ENCODE data around the gene NRG3. TPM values are rescaled to one million over a fixed set of nuclear protein-coding genes. Genes with fewer than 3 reads are reported as not detected.

NRG3 gene
- total RNA-seq, 1 experiment from 2014 or later = not detected

DNA sequence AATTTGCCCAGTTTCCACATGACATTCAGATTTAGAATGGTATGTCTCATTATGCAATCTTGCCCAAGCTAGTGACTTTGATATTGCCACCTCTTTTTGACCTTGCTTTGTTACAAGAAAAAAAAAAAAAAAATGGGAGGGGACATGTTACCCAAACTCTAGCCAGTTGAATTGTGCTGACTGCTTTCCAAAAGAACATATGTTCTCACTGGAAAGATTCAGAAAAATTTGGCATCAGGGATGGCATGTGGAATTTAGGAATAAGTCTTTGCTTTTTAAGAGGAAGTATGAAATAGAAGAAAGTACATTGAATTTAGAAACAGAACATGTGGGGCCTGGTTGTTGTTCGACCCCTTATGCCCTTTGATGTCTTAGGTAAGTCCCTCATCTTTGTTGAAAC, 846.8 kb downstream of the NRG3 start:
- Histone ChIP-seq H3K4me2 (ENCODE audit: low read length) (no peak overlapping the region), H3K4me1 (ENCODE audit: control insufficient read depth in 1 of 2, insufficient read depth in 2 of 2, low read length in 2 of 2) (no peaks in the 10 kb centered on the region), H3K9me2 (ENCODE audit: insufficient read depth) (no peaks in the 10 kb centered on the region), H3K9me3 (ENCODE audit: control insufficient read depth in 1 of 2, insufficient read depth in 1 of 2, low read depth in 1 of 2, low read length in 2 of 2) (peaks cover 0 to 13% of the 10 kb centered on the region in 2 experiments; a peak in 2 of 4 replicates), H4K20me1 (ENCODE audit: insufficient read depth) (no peaks in the 10 kb centered on the region), H3K9ac (ENCODE audit: low read length) (no peak overlapping the region), H3K4me3 (replicated peaks in 1 of 2; ENCODE audit: low read depth in 1 of 2, low read length in 2 of 2) (no peak overlapping the region), H3K27me3 (ENCODE audit: insufficient read depth, low read length) (no peaks in the 10 kb centered on the region), H3K27ac (ENCODE audit: low read depth, low read length) (no peak overlapping the region), H3K36me3 (ENCODE audit: control insufficient read depth in 1 of 2, insufficient read depth in 2 of 2, low read length in 2 of 2) (no peaks in the 10 kb centered on the region), H2AFZ (ENCODE audit: low read depth, low read length, poor library complexity, severe bottlenecking) (no peak overlapping the region), H3K79me2 (ENCODE audit: insufficient read depth, low read length) (no peaks in the 10 kb centered on the region)
- CTCF ChIA-PET = no interaction called here
- intact Hi-C loops (cut with micrococcal nuclease) = no loop called here
- BruUV-seq (replicated peaks) = no TSS peak
- RAD21 ChIA-PET (ENCODE audit: low non-redundant PET in 1 of 2, low total read pairs in 2 of 2, uncharacterized antibody in 2 of 2, unreplicated experiment in 2 of 2) = no interaction called here
- ATAC-seq = no peak
- POLR2A ChIA-PET = no interaction called here
- DNase-seq (ENCODE audit: low read depth, low spot score) = no peak
- TF ChIP-seq, protein P1, sequence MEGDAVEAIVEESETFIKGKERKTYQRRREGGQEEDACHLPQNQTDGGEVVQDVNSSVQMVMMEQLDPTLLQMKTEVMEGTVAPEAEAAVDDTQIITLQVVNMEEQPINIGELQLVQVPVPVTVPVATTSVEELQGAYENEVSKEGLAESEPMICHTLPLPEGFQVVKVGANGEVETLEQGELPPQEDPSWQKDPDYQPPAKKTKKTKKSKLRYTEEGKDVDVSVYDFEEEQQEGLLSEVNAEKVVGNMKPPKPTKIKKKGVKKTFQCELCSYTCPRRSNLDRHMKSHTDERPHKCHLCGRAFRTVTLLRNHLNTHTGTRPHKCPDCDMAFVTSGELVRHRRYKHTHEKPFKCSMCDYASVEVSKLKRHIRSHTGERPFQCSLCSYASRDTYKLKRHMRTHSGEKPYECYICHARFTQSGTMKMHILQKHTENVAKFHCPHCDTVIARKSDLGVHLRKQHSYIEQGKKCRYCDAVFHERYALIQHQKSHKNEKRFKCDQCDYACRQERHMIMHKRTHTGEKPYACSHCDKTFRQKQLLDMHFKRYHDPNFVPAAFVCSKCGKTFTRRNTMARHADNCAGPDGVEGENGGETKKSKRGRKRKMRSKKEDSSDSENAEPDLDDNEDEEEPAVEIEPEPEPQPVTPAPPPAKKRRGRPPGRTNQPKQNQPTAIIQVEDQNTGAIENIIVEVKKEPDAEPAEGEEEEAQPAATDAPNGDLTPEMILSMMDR (IDR thresholded peaks at IDR 0.05 in 2 of 3, conservative IDR thresholded peaks at IDR 0.05 in 1 of 3; ENCODE audit: borderline replicate concordance in 1 of 3, insufficient read depth in 1 of 3, low read depth in 2 of 3, low read length in 2 of 3) = no peak
- TF ChIP-seq CEBPB (IDR thresholded peaks at IDR 0.05; ENCODE audit: low read depth) (no peak), RAD21 (IDR thresholded peaks at IDR 0.05; ENCODE audit: low read depth) (no peak), JUND (IDR thresholded peaks at IDR 0.05) (no peak), SP1 (IDR thresholded peaks at IDR 0.05; ENCODE audit: low read depth) (no peak), EGR1 (IDR thresholded peaks at IDR 0.05; ENCODE audit: low read depth) (no peak), FOSL1 (IDR thresholded peaks at IDR 0.05; ENCODE audit: low read depth) (no peak), ZNF274 (IDR thresholded peaks at IDR 0.05; ENCODE audit: low read depth, low read length) (no peak), POLR2A (IDR thresholded peaks at IDR 0.05; ENCODE audit: borderline replicate concordance, extremely low read depth, insufficient read depth, insufficient read length) (no peak), EZH2phosphoT487 (IDR thresholded peaks at IDR 0.05; ENCODE audit: borderline replicate concordance) (no peak), POLR2AphosphoS5 (IDR thresholded peaks at IDR 0.05; ENCODE audit: low read depth, low read length) (no peak), CBX3 (IDR thresholded peaks at IDR 0.05; ENCODE audit: low read depth) (no peak), ELF1 (IDR thresholded peaks at IDR 0.05; ENCODE audit: borderline replicate concordance, low read depth) (no peak), ZFX (IDR thresholded peaks at IDR 0.05) (no peak)
- TF ChIP-seq, protein P2, sequence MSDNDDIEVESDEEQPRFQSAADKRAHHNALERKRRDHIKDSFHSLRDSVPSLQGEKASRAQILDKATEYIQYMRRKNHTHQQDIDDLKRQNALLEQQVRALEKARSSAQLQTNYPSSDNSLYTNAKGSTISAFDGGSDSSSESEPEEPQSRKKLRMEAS (IDR thresholded peaks at IDR 0.05) = no peak
- TF ChIP-seq, protein P3, sequence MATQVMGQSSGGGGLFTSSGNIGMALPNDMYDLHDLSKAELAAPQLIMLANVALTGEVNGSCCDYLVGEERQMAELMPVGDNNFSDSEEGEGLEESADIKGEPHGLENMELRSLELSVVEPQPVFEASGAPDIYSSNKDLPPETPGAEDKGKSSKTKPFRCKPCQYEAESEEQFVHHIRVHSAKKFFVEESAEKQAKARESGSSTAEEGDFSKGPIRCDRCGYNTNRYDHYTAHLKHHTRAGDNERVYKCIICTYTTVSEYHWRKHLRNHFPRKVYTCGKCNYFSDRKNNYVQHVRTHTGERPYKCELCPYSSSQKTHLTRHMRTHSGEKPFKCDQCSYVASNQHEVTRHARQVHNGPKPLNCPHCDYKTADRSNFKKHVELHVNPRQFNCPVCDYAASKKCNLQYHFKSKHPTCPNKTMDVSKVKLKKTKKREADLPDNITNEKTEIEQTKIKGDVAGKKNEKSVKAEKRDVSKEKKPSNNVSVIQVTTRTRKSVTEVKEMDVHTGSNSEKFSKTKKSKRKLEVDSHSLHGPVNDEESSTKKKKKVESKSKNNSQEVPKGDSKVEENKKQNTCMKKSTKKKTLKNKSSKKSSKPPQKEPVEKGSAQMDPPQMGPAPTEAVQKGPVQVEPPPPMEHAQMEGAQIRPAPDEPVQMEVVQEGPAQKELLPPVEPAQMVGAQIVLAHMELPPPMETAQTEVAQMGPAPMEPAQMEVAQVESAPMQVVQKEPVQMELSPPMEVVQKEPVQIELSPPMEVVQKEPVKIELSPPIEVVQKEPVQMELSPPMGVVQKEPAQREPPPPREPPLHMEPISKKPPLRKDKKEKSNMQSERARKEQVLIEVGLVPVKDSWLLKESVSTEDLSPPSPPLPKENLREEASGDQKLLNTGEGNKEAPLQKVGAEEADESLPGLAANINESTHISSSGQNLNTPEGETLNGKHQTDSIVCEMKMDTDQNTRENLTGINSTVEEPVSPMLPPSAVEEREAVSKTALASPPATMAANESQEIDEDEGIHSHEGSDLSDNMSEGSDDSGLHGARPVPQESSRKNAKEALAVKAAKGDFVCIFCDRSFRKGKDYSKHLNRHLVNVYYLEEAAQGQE (IDR thresholded peaks at IDR 0.05; ENCODE audit: low read depth) = no peak
- TF ChIP-seq, protein P4, sequence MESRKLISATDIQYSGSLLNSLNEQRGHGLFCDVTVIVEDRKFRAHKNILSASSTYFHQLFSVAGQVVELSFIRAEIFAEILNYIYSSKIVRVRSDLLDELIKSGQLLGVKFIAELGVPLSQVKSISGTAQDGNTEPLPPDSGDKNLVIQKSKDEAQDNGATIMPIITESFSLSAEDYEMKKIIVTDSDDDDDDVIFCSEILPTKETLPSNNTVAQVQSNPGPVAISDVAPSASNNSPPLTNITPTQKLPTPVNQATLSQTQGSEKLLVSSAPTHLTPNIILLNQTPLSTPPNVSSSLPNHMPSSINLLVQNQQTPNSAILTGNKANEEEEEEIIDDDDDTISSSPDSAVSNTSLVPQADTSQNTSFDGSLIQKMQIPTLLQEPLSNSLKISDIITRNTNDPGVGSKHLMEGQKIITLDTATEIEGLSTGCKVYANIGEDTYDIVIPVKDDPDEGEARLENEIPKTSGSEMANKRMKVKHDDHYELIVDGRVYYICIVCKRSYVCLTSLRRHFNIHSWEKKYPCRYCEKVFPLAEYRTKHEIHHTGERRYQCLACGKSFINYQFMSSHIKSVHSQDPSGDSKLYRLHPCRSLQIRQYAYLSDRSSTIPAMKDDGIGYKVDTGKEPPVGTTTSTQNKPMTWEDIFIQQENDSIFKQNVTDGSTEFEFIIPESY (IDR thresholded peaks at IDR 0.05; ENCODE audit: extremely low read depth, insufficient replicate concordance, low read length) = no peak
- TF ChIP-seq, protein P5, sequence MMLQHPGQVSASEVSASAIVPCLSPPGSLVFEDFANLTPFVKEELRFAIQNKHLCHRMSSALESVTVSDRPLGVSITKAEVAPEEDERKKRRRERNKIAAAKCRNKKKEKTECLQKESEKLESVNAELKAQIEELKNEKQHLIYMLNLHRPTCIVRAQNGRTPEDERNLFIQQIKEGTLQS (IDR thresholded peaks at IDR 0.05) = no peak
